ENCODE data around the gene LITAFD. TPM values are rescaled to one million over a fixed set of nuclear protein-coding genes. Genes with fewer than 3 reads are reported as not detected.

Gene LITAFD
- polyA plus RNA-seq, 1 experiment = not detected

- CTCF ChIA-PET = interaction anchor here (1.0 to 1.7 kb wide), 2 partner anchors 11 to 14 kb away, joined by 4 to 5 read pairs; no protein-coding TSS in a partner anchor
- no peak for DNase-seq (ENCODE audit: low read depth, low spot score)
- Histone ChIP-seq H3K9me3 (ENCODE audit: control insufficient read depth, insufficient read depth, low read length) (no peaks in the 10 kb centered on the region; the same call in 1 of the 2 replicates), H3K4me3 (ENCODE audit: low read depth, low read length) (no peak overlapping the region), H3K27ac (ENCODE audit: low read depth, low read length) (no peak overlapping the region), H3K27me3 (ENCODE audit: control insufficient read depth, insufficient read depth, low read length) (no peaks in the 10 kb centered on the region)
- no peak for TF ChIP-seq CTCF (IDR thresholded peaks at IDR 0.05; ENCODE audit: low read depth, low read length)
- POLR2A ChIA-PET = no interaction called here
Observed at GRCh38 chr16:8893976-8894690, 12.0 kb downstream of the LITAFD start.

GRCh38 chr16:8894736-8895334 is 12.7 kb downstream of the LITAFD start:
- DNase-seq (ENCODE audit: low read depth, low spot score) = no peak
- Histone ChIP-seq H3K27me3 (ENCODE audit: control insufficient read depth, insufficient read depth, low read length) (no peaks in the 10 kb centered on the region), H3K9me3 (ENCODE audit: control insufficient read depth, insufficient read depth, low read length) (no peaks in the 10 kb centered on the region), H3K4me3 (ENCODE audit: low read depth, low read length) (no peak overlapping the region), H3K27ac (ENCODE audit: low read depth, low read length) (no peak overlapping the region)
- ChIA-PET POLR2A (no interaction called here), CTCF (interaction anchor here (0.6 to 1.7 kb wide), 5 partner anchors 9 to 1843 kb away, joined by 3 to 9 read pairs (median 4); no protein-coding TSS in a partner anchor)
- no peak for TF ChIP-seq CTCF (IDR thresholded peaks at IDR 0.05; ENCODE audit: low read depth, low read length)

- Histone ChIP-seq H3K9me3 (ENCODE audit: control insufficient read depth, insufficient read depth, low read length) (no peaks in the 10 kb centered on the region), H3K27me3 (ENCODE audit: control insufficient read depth, insufficient read depth, low read length) (no peaks in the 10 kb centered on the region), H3K27ac (ENCODE audit: low read depth, low read length) (no peak overlapping the region), H3K4me3 (ENCODE audit: low read depth, low read length) (no peak overlapping the region)
- DNase-seq (ENCODE audit: low read depth, low spot score) = no peak
- POLR2A ChIA-PET = no interaction called here
- CTCF ChIA-PET = interaction anchor here (1.8 to 4.0 kb wide), 3 partner anchors 18 to 110 kb away, joined by 5 to 22 read pairs (median 11); no protein-coding TSS in a partner anchor
- TF ChIP-seq CTCF (IDR thresholded peaks at IDR 0.05; ENCODE audit: low read depth, low read length) = no peak
Observed at GRCh38 chr16:8898660-8899318, 16.6 kb downstream of the LITAFD start.

GRCh38 chr16:8899709-8900317 is 17.7 kb downstream of the LITAFD start:
- ChIA-PET POLR2A (no interaction called here), CTCF (interaction anchor here (1.8 to 4.0 kb wide), 3 partner anchors 19 to 109 kb away, joined by 5 to 22 read pairs (median 9); no protein-coding TSS in a partner anchor)
- no peak overlapping the region for H3K4me3 ChIP-seq (ENCODE audit: low read depth, low read length)
- DNase-seq (ENCODE audit: low read depth, low spot score) = no peak
- no peak for TF ChIP-seq CTCF (IDR thresholded peaks at IDR 0.05; ENCODE audit: low read depth, low read length)
- no peaks in the 10 kb centered on the region for H3K9me3 ChIP-seq (ENCODE audit: control insufficient read depth, insufficient read depth, low read length)
- no peaks in the 10 kb centered on the region for H3K27me3 ChIP-seq (ENCODE audit: control insufficient read depth, insufficient read depth, low read length)
- no peak overlapping the region for H3K27ac ChIP-seq (ENCODE audit: low read depth, low read length)
